SK-N-SH treated with all-trans-retinoic acid at 6 μM for 48 hours (cell line): ENCODE data around the gene IL4I1.

ENCODE experiments used
- ATAC-seq: fragments of 200-7000 bp; cut with Tn5 transposase; 3 replicates; pipeline ENCODE4 v1.9.1; 2020; ENCODE audit warnings: mild to moderate bottlenecking, moderate library complexity
- ARNTL ChIP-seq: fragments of 450-650 bp; formaldehyde crosslinking; IDR thresholded peaks from 2 replicates; pipeline ENCODE4 v1.5.0; 2020; ENCODE audit warnings: low read depth, mild to moderate bottlenecking, moderate library complexity, borderline replicate concordance
- BACH2 ChIP-seq: fragments of 250-450 bp; sonication (Bioruptor Pico); IDR thresholded peaks from 2 replicates; pipeline ENCODE4 v1.9.0; 2021; ENCODE audit warnings: mild to moderate bottlenecking, borderline replicate concordance
- CREB5 ChIP-seq: fragments of 250-450 bp; sonication (Bioruptor Pico); IDR thresholded peaks from 2 replicates; pipeline ENCODE4 v1.5.1; 2020; ENCODE audit warnings: low read depth, mild to moderate bottlenecking, moderate library complexity
- CSDC2 ChIP-seq: fragments of 250-450 bp; sonication (Bioruptor Pico); IDR thresholded peaks from 2 replicates; pipeline ENCODE4 v1.5.0; 2020; ENCODE audit warnings: mild to moderate bottlenecking, moderate library complexity
- CSRNP3 ChIP-seq: fragments of 250-450 bp; sonication (Bioruptor Pico); IDR thresholded peaks from 2 replicates; pipeline ENCODE4 v1.5.1; 2021; ENCODE audit warnings: mild to moderate bottlenecking, moderate library complexity
- ESRRG ChIP-seq: fragments of 250-450 bp; sonication (Bioruptor Pico); IDR thresholded peaks from 2 replicates; pipeline ENCODE4 v1.6.1; 2021; ENCODE audit warnings: mild to moderate bottlenecking
- ISL1 ChIP-seq: fragments of 250-450 bp; sonication (Bioruptor Pico); IDR thresholded peaks from 2 replicates; pipeline ENCODE4 v2.1.2; 2022; ENCODE audit warnings: mild to moderate bottlenecking, moderate library complexity
- OSR1 ChIP-seq: fragments of 250-450 bp; sonication (Bioruptor Pico); IDR thresholded peaks from 2 replicates; pipeline ENCODE4 v1.8.0; 2022; ENCODE audit warnings: moderate library complexity, mild to moderate bottlenecking, inconsistent platforms
- PATZ1 ChIP-seq: fragments of 250-450 bp; sonication (Bioruptor Pico); IDR thresholded peaks from 2 replicates; pipeline ENCODE4 v1.8.0; 2020; ENCODE audit warnings: mild to moderate bottlenecking, moderate library complexity, borderline replicate concordance
- PPARA ChIP-seq: fragments of 250-450 bp; sonication (Bioruptor Pico); IDR thresholded peaks from 2 replicates; pipeline ENCODE4 v1.5.0; 2020; ENCODE audit warnings: mild to moderate bottlenecking, borderline replicate concordance
- SNAI2 ChIP-seq: fragments of 250-450 bp; sonication (Bioruptor Pico); IDR thresholded peaks from 2 replicates; pipeline ENCODE4 v1.5.0; 2020; ENCODE audit warnings: mild to moderate bottlenecking, moderate library complexity
- TCF4 ChIP-seq: fragments of 250-450 bp; sonication (Bioruptor Pico); IDR thresholded peaks from 2 replicates; pipeline ENCODE4 v1.8.0; 2021; ENCODE audit warnings: mild to moderate bottlenecking, moderate library complexity, borderline replicate concordance
- TOX ChIP-seq: fragments of 250-450 bp; sonication (Bioruptor Pico); IDR thresholded peaks from 2 replicates; pipeline ENCODE4 v1.8.0; 2021; ENCODE audit warnings: mild to moderate bottlenecking, moderate library complexity, borderline replicate concordance
- TSHZ2 ChIP-seq: fragments of 250-450 bp; sonication (Bioruptor Pico); IDR thresholded peaks from 2 replicates; pipeline ENCODE4 v1.5.0; 2020; ENCODE audit warnings: mild to moderate bottlenecking, moderate library complexity
- ZC3H10 ChIP-seq: fragments of 250-450 bp; sonication (Bioruptor Pico); IDR thresholded peaks from 2 replicates; pipeline ENCODE4 v1.5.1; 2021; ENCODE audit warnings: mild to moderate bottlenecking, moderate library complexity
- ZFP3 ChIP-seq: fragments of 250-450 bp; sonication (Bioruptor Pico); IDR thresholded peaks from 2 replicates; pipeline ENCODE4 v1.5.0; 2020; ENCODE audit warnings: mild to moderate bottlenecking, moderate library complexity
- ZFP30 ChIP-seq: fragments of 450-650 bp; formaldehyde crosslinking; IDR thresholded peaks from 2 replicates; pipeline ENCODE4 v1.5.0; 2022; ENCODE audit warnings: mild to moderate bottlenecking, moderate library complexity
- ZNF565 ChIP-seq: fragments of 450-650 bp; formaldehyde crosslinking; conservative IDR thresholded peaks from 2 replicates; pipeline ENCODE4 v1.5.0; 2020; ENCODE audit warnings: low read depth, mild to moderate bottlenecking, moderate library complexity
- ZNF70 ChIP-seq: fragments of 450-650 bp; formaldehyde crosslinking; IDR thresholded peaks from 2 replicates; pipeline ENCODE4 v1.5.0; 2020; ENCODE audit warnings: mild to moderate bottlenecking, moderate library complexity
- ZNF8 ChIP-seq: fragments of 450-650 bp; formaldehyde crosslinking; IDR thresholded peaks from 2 replicates; pipeline ENCODE4 v1.5.0; 2020; ENCODE audit warnings: mild to moderate bottlenecking, moderate library complexity

IL4I1 gene

GRCh38 chr19:49845414-49845813 lies 51.3 kb downstream of the IL4I1 start:
- no peak for ATAC-seq
- TF ChIP-seq PATZ1 (CRISPR knock-in tag), result no peak
- TF ChIP-seq OSR1 (CRISPR knock-in tag), result no peak
- no peak for TF ChIP-seq ZNF8 (CRISPR knock-in tag)
- TF ChIP-seq CSRNP3 (CRISPR knock-in tag), result no peak
- no peak for TF ChIP-seq ZNF565 (CRISPR knock-in tag)
- TF ChIP-seq BACH2 (CRISPR knock-in tag), result no peak
- TF ChIP-seq ZNF70 (CRISPR knock-in tag), result no peak
- TF ChIP-seq TCF4 (CRISPR knock-in tag), result no peak
- TF ChIP-seq PPARA, result no peak

GRCh38 chr19:49844138-49845095 lies 52.3 kb downstream of the IL4I1 start:
- TF ChIP-seq ZNF70 (CRISPR knock-in tag) (no peak), SNAI2 (no peak), ZC3H10 (no peak), CSDC2 (CRISPR knock-in tag) (no peak)
- no peak for ATAC-seq

- TF ChIP-seq SNAI2 (no peak), ARNTL (no peak), ESRRG (CRISPR knock-in tag) (no peak), ISL1 (CRISPR knock-in tag) (no peak), ZNF565 (CRISPR knock-in tag) (no peak), CREB5 (CRISPR knock-in tag) (no peak), PPARA (no peak), ZFP3 (no peak), PATZ1 (CRISPR knock-in tag) (no peak)
- ATAC-seq, result no peak
Measured at GRCh38 chr19:49843265-49843664, 53.4 kb downstream of the IL4I1 start.

- ATAC-seq, result no peak
- TF ChIP-seq ARNTL, result no peak
- TF ChIP-seq TOX (CRISPR knock-in tag), result no peak
- TF ChIP-seq ZC3H10, result no peak
- TF ChIP-seq ZFP30 (CRISPR knock-in tag), result no peak
- no peak for TF ChIP-seq CSDC2 (CRISPR knock-in tag)
- TF ChIP-seq ZNF8 (CRISPR knock-in tag), result no peak
- no peak for TF ChIP-seq OSR1 (CRISPR knock-in tag)
- no peak for TF ChIP-seq PPARA
- no peak for TF ChIP-seq ISL1 (CRISPR knock-in tag)
- TF ChIP-seq TSHZ2, result no peak
Measured at GRCh38 chr19:49840736-49841249, 55.9 kb downstream of the IL4I1 start.
